Activated naive CD8-positive, alpha-beta T cell treated with anti-CD3 and anti-CD28 coated beads, Interleukin-2, amount 50 U/mL, for 24 hours (primary cell): ENCODE results near the gene CCT6A.
"Not testable (repeated sequence)": the region's sequence is repeated elsewhere in the genome, so short reads cannot be mapped to it uniquely, and the experiment has no call there.

ENCODE experiments used
- ATAC-seq: fragments of 150-1000 bp; cut with Tn5 transposase; one replicate; pipeline ENCODE4 v1.10.0; 2021
- DNase-seq: peaks from one replicate; pipeline ENCODE4 v3.0.0; 2021
- H3K27ac Mint-ChIP-seq: one replicate; pipeline ENCODE4 v1.8.0; 2021; ENCODE audit warnings: mild to moderate bottlenecking, mixed read lengths
- H3K27me3 Mint-ChIP-seq: one replicate; pipeline ENCODE4 v1.8.0; 2021; ENCODE audit warnings: mixed read lengths
- H3K36me3 Mint-ChIP-seq: one replicate; pipeline ENCODE4 v1.8.0; 2021; ENCODE audit warnings: low read depth, mixed read lengths
- H3K4me1 Mint-ChIP-seq: one replicate; pipeline ENCODE4 v1.8.0; 2021; ENCODE audit warnings: mixed read lengths
- H3K4me3 Mint-ChIP-seq: one replicate; pipeline ENCODE4 v1.8.0; 2021; ENCODE audit warnings: mild to moderate bottlenecking, moderate library complexity, mixed read lengths
- H3K9me3 Mint-ChIP-seq: one replicate; pipeline ENCODE4 v1.8.0; 2021; ENCODE audit warnings: mixed read lengths

The CCT6A gene, protein sequence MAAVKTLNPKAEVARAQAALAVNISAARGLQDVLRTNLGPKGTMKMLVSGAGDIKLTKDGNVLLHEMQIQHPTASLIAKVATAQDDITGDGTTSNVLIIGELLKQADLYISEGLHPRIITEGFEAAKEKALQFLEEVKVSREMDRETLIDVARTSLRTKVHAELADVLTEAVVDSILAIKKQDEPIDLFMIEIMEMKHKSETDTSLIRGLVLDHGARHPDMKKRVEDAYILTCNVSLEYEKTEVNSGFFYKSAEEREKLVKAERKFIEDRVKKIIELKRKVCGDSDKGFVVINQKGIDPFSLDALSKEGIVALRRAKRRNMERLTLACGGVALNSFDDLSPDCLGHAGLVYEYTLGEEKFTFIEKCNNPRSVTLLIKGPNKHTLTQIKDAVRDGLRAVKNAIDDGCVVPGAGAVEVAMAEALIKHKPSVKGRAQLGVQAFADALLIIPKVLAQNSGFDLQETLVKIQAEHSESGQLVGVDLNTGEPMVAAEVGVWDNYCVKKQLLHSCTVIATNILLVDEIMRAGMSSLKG

GRCh38 chr7:56051339-56052191 lies at the start of gene CCT6A, which contains the start of gene PSPH:
TSS of gene CCT6A (plus strand) at chr7:56051765. CDS start at chr7:56051849, 84 bp downstream.
TSS of gene PSPH (minus strand) at chr7:56051444. CDS start at chr7:56021212, 30,232 bp downstream.
- H3K9me3 Mint-ChIP-seq = no peaks in the 10 kb centered on the region
- H3K4me1 Mint-ChIP-seq = peaks cover 53% of the 10 kb centered on the region

DNA sequence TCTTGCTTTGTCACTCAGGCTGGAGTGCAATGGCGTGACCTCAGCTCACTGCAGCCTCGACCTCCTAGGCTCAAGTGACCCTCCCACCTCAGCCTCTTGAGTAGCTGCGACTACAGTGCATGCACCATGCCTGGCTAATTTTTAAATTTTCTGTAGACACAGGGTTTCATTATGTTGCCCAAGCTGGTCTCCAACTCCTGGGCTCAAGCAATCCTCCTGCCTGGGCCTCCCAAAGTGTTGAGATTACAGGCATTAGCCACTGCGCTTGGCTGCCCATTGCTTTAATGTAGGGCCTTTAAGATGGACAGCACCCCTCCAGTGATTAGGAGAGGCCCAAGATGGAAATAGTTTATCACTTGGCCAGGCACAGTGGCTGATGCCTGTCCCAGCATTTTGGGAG lies 47.8 kb upstream of the CCT6A start:
- H3K27me3 Mint-ChIP-seq = no peaks in the 10 kb centered on the region
- peaks cover 12% of the 10 kb centered on the region for H3K36me3 Mint-ChIP-seq
- H3K9me3 Mint-ChIP-seq = no peaks in the 10 kb centered on the region
- DNase-seq = no peak
- H3K4me3 Mint-ChIP-seq = no peak overlapping the region
- peaks cover 18% of the 10 kb centered on the region for H3K4me1 Mint-ChIP-seq
- no peak overlapping the region for H3K27ac Mint-ChIP-seq
- ATAC-seq = no peak

More at GRCh38 chr7:56051339-56052191, at the start of gene CCT6A, which contains the start of gene PSPH:
- ATAC-seq (peak; percentile 93), DNase-seq (peak; percentile 96)
- H3K27ac Mint-ChIP-seq = peak within 1 kb of the TSS; percentile 99
- peaks cover 49% of the 10 kb centered on the region for H3K36me3 Mint-ChIP-seq
- peak within 1 kb of the TSS; percentile 99 for H3K4me3 Mint-ChIP-seq
- H3K27me3 Mint-ChIP-seq = no peaks in the 10 kb centered on the region

GRCh38 chr7:56007167-56007652 lies 44.4 kb upstream of the CCT6A start:
- Mint-ChIP-seq H3K27ac (no peak overlapping the region), H3K27me3 (no peaks in the 10 kb centered on the region), H3K36me3 (peaks cover 8% of the 10 kb centered on the region), H3K9me3 (no peaks in the 10 kb centered on the region), H3K4me1 (no peaks in the 10 kb centered on the region), H3K4me3 (no peak overlapping the region)
- DNase-seq (no peak), ATAC-seq (peak; percentile 35)

- ATAC-seq = no peak
- Mint-ChIP-seq H3K9me3 (no peaks in the 10 kb centered on the region), H3K27me3 (no peaks in the 10 kb centered on the region), H3K4me3 (no peak overlapping the region), H3K27ac (no peak overlapping the region), H3K36me3 (peaks cover 8% of the 10 kb centered on the region), H3K4me1 (no peaks in the 10 kb centered on the region)
- no peak for DNase-seq
Measured at GRCh38 chr7:56007891-56008290, 43.7 kb upstream of the CCT6A start.

- Mint-ChIP-seq H3K27ac (no peak overlapping the region), H3K36me3 (peaks cover 10% of the 10 kb centered on the region), H3K4me1 (no peaks in the 10 kb centered on the region), H3K4me3 (no peak overlapping the region), H3K9me3 (no peaks in the 10 kb centered on the region), H3K27me3 (no peaks in the 10 kb centered on the region)
- DNase-seq = no peak
- ATAC-seq = no peak
Measured at GRCh38 chr7:56009695-56010094, 41.9 kb upstream of the CCT6A start.

DNA sequence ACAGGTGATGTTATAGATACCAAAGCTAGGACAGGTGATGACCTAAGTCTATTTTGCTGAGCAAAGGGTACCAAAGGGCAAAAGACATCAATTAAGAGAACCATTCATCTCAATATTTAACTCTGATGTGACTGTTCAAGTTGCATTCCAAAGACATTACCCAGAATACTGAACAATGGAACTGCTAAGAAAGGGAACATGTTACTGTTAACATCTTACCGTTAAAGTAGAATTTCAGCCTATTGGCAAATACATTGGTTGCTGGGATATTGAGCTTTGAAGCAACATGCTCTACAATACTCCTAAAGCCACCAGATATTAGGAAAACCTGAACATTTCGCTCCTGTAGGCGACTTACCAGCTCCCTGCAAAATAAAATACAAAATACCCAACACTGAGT lies 34.5 kb upstream of the CCT6A start:
- not testable (repeated sequence) for H3K27ac Mint-ChIP-seq, H3K4me3 Mint-ChIP-seq, H3K9me3 Mint-ChIP-seq, DNase-seq, ATAC-seq, H3K27me3 Mint-ChIP-seq, H3K4me1 Mint-ChIP-seq
- H3K36me3 Mint-ChIP-seq = peaks cover 20% of the 10 kb centered on the region

- ATAC-seq (no peak), DNase-seq (no peak)
- Mint-ChIP-seq H3K4me1 (no peaks in the 10 kb centered on the region), H3K27me3 (no peaks in the 10 kb centered on the region), H3K36me3 (peaks cover 19% of the 10 kb centered on the region), H3K27ac (no peak overlapping the region), H3K4me3 (no peak overlapping the region), H3K9me3 (no peaks in the 10 kb centered on the region)
Measured at GRCh38 chr7:56019501-56019900, 32.1 kb upstream of the CCT6A start.

GRCh38 chr7:56023500-56023899 lies 28.1 kb upstream of the CCT6A start:
- Mint-ChIP-seq H3K4me3 (no peak overlapping the region), H3K27me3 (no peaks in the 10 kb centered on the region), H3K9me3 (no peaks in the 10 kb centered on the region), H3K4me1 (no peaks in the 10 kb centered on the region), H3K27ac (no peak overlapping the region), H3K36me3 (peaks cover 16% of the 10 kb centered on the region)
- ATAC-seq = no peak
- no peak for DNase-seq

GRCh38 chr7:56026538-56026937 lies 25.0 kb upstream of the CCT6A start:
- Mint-ChIP-seq H3K9me3 (no peaks in the 10 kb centered on the region), H3K4me1 (peaks cover under 1% of the 10 kb centered on the region), H3K4me3 (no peak overlapping the region), H3K27me3 (no peaks in the 10 kb centered on the region), H3K27ac (no peak overlapping the region), H3K36me3 (peaks cover 19% of the 10 kb centered on the region)
- no peak for DNase-seq
- no peak for ATAC-seq

DNA sequence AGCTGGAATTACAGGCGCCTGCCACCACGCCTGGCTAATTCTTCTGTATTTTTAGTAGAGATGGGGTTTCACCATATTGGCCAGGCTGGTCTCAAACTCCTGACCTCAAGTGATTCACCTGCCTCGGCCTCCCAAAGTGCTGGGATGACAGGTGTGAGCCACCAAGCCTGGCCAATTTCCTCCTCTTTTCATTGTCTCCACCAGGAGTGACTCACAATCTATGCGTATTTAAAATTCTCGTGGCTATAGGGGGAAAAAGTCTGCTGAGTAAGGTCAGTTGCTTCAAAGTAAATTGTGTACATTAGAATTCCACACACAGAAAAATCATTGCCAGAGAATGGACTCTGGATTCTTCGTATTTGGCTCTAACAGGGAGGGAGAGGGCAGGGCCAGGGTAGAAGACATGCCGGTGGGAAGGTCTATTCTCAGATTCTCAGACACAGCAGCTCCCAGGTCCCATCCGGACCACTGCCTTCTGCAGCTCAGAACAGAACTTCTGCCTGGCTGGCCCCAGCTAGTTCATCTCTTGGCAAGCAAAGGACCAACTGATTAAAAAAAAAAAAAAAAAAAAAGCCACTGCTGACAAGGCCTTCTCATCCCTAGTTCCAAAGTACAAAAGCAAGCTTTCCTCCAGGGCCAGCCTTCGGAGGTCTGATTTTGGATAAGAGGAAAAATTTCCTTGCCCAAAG lies 22.5 kb upstream of the CCT6A start:
- ATAC-seq (no peak), DNase-seq (no peak)
- Mint-ChIP-seq H3K9me3 (no peaks in the 10 kb centered on the region), H3K27me3 (no peaks in the 10 kb centered on the region), H3K36me3 (peaks cover 19% of the 10 kb centered on the region), H3K4me1 (peaks cover 10% of the 10 kb centered on the region), H3K27ac (no peak overlapping the region), H3K4me3 (no peak overlapping the region)

- Mint-ChIP-seq H3K36me3 (peaks cover 19% of the 10 kb centered on the region), H3K4me3 (no peak overlapping the region), H3K4me1 (peaks cover 10% of the 10 kb centered on the region), H3K9me3 (no peaks in the 10 kb centered on the region), H3K27me3 (no peaks in the 10 kb centered on the region), H3K27ac (no peak overlapping the region)
- ATAC-seq (no peak), DNase-seq (no peak)
Measured at GRCh38 chr7:56030340-56030739, 21.2 kb upstream of the CCT6A start.

DNA sequence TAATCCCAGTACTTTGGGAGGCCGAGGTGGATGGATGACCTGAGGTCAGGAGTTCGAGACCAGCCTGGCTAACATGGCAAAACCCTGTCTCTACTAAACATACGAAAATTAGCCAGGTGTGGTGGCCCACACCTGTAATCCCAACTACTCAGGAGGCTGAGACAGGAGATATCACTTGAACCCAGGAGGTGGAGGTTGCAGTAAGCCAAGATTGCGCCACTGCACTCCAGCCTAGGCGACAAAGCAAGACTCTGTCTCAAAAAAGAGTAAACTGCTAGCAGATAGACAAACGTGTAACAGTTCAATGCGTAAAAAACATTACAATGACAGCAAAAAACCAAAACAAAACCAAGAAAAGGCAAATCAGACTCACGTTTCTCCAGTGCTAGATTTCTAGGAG lies 20.0 kb upstream of the CCT6A start:
- peaks cover 10% of the 10 kb centered on the region for H3K4me1 Mint-ChIP-seq
- H3K27me3 Mint-ChIP-seq = not testable (repeated sequence)

DNA sequence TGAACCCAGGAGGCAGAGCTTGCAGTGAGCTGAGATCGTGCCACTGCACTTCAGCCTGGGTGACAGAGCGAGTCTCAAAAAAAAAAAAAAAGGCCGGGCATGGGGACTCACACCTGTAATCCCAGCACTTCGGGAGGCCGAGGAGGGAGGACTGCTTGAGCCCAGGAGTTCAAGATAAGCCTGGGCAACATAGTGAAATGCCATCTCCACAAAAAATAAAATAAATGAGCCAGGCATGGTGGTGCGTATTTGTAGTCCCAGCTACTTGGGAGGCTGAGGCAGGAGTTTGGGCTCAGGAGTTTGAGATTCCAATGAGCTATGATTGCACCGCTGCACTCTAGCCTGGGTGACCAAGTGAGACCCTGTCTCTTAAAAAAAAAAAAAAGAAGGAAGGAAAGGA lies 19.0 kb upstream of the CCT6A start:
- not testable (repeated sequence) for DNase-seq, H3K27me3 Mint-ChIP-seq, H3K9me3 Mint-ChIP-seq, ATAC-seq, H3K27ac Mint-ChIP-seq
- Mint-ChIP-seq H3K4me3 (peak overlapping the region; percentile 2), H3K4me1 (peaks cover 10% of the 10 kb centered on the region), H3K36me3 (peaks cover 15% of the 10 kb centered on the region)

More for the DNA sequence above, 20.0 kb upstream of the CCT6A start:
- H3K9me3 Mint-ChIP-seq, ATAC-seq, H3K27ac Mint-ChIP-seq, H3K4me3 Mint-ChIP-seq, DNase-seq: not testable (repeated sequence)
- H3K36me3 Mint-ChIP-seq = peaks cover 17% of the 10 kb centered on the region
